Measurements from ENCODE around the gene CYLD.

DNA sequence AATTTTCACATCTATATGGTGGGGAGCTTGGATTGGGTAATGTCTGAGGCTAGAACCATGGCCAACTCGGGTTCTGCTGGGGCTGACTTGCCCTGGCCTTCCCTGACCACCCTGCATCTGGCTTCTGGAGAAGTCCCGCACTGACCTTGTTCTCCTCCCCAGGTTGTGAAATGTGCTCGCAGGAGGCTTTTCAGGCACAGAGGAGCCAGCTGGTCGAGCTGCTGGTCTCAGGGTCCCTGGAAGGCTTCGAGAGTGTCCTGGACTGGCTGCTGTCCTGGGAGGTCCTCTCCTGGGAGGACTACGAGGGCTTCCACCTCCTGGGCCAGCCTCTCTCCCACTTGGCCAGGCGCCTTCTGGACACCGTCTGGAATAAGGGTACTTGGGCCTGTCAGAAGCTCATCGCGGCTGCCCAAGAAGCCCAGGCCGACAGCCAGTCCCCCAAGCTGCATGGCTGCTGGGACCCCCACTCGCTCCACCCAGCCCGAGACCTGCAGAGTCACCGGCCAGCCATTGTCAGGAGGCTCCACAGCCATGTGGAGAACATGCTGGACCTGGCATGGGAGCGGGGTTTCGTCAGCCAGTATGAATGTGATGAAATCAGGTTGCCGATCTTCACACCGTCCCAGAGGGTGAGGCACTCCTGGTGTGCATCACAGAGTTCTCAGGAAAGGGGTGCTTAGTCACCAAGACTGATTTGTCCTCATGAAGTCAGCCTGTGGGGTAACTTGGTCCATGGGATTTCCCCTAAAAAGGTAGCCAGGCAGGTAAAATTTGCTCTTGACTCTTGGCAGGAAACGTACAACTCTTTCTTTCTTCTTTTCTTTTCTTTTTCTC, 42.3 kb upstream of the CYLD start:
- TF ChIP-seq, protein P1, sequence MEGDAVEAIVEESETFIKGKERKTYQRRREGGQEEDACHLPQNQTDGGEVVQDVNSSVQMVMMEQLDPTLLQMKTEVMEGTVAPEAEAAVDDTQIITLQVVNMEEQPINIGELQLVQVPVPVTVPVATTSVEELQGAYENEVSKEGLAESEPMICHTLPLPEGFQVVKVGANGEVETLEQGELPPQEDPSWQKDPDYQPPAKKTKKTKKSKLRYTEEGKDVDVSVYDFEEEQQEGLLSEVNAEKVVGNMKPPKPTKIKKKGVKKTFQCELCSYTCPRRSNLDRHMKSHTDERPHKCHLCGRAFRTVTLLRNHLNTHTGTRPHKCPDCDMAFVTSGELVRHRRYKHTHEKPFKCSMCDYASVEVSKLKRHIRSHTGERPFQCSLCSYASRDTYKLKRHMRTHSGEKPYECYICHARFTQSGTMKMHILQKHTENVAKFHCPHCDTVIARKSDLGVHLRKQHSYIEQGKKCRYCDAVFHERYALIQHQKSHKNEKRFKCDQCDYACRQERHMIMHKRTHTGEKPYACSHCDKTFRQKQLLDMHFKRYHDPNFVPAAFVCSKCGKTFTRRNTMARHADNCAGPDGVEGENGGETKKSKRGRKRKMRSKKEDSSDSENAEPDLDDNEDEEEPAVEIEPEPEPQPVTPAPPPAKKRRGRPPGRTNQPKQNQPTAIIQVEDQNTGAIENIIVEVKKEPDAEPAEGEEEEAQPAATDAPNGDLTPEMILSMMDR (IDR thresholded peaks at IDR 0.05 in 2 of 3, conservative IDR thresholded peaks at IDR 0.05 in 1 of 3; ENCODE audit: control insufficient read depth in 2 of 3, extremely low read depth in 1 of 3, insufficient read depth in 1 of 3, low read depth in 3 of 3, low read length in 3 of 3): no peak
- no peak for TF ChIP-seq BRCA1 (IDR thresholded peaks at IDR 0.05; ENCODE audit: low read depth, low read length)
- TF ChIP-seq CREM (IDR thresholded peaks at IDR 0.05; ENCODE audit: low read depth): no peak
- no peak for TF ChIP-seq BCL11A (IDR thresholded peaks at IDR 0.05; ENCODE audit: low read depth, low read length)
- TF ChIP-seq, protein P2, sequence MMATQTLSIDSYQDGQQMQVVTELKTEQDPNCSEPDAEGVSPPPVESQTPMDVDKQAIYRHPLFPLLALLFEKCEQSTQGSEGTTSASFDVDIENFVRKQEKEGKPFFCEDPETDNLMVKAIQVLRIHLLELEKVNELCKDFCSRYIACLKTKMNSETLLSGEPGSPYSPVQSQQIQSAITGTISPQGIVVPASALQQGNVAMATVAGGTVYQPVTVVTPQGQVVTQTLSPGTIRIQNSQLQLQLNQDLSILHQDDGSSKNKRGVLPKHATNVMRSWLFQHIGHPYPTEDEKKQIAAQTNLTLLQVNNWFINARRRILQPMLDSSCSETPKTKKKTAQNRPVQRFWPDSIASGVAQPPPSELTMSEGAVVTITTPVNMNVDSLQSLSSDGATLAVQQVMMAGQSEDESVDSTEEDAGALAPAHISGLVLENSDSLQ (IDR thresholded peaks at IDR 0.05): no peak
- TF ChIP-seq GABPA (IDR thresholded peaks at IDR 0.05; ENCODE audit: low read depth): no peak
- no peak for TF ChIP-seq POLR2AphosphoS2 (IDR thresholded peaks at IDR 0.05; ENCODE audit: low read depth, low read length)
- no peak for TF ChIP-seq EZH2 (IDR thresholded peaks at IDR 0.05; ENCODE audit: borderline replicate concordance, control insufficient read depth, low read depth, low read length)
- TF ChIP-seq POLR2A (IDR thresholded peaks at IDR 0.05; ENCODE audit: low read depth, low read length): no peak
